Umbilical cord (tissue), 2 donors: ENCODE results near the gene CLPTM1. TPM values are rescaled to one million over a fixed set of nuclear protein-coding genes. Genes with fewer than 3 reads are reported as not detected.

Experiments used
- DNase-seq: peaks from one replicate; pipeline ENCODE4 v3.0.0-alpha.2; 2015; ENCODE audit warnings: low spot score
- total RNA-seq: library from RNA; depleted of rRNA; stranded (reverse); fragments of >200 nt; gene quantifications from one replicate; pipeline ENCODE4 v1.2.3, GENCODE V29; 2014; ENCODE audit warnings: low replicate concordance; ENCODE audit not compliant: insufficient read depth

Gene CLPTM1
- total RNA-seq, 1 donor from 2014 or later = 34.4 TPM

GRCh38 chr19:45008552-45008951 lies 53.4 kb downstream of the CLPTM1 start:
- DNase-seq = no peak

- no peak for DNase-seq
These were observed 54.6 kb downstream of the CLPTM1 start for GRCh38 chr19:45009625-45010255.

GRCh38 chr19:45010306-45010705 lies 55.1 kb downstream of the CLPTM1 start:
- no peak for DNase-seq

- DNase-seq = no peak
These were observed 56.8 kb downstream of the CLPTM1 start for GRCh38 chr19:45011959-45012358.

GRCh38 chr19:45016388-45017314 lies 61.5 kb downstream of the CLPTM1 start:
- DNase-seq = peak; percentile 83

GRCh38 chr19:45019187-45019586 lies 64.0 kb downstream of the CLPTM1 start:
- DNase-seq = no peak

GRCh38 chr19:45020071-45020470 lies 64.9 kb downstream of the CLPTM1 start:
- DNase-seq = no peak

GRCh38 chr19:45021971-45022370 lies 66.8 kb downstream of the CLPTM1 start:
- DNase-seq = no peak

GRCh38 chr19:45023048-45023447 lies 67.9 kb downstream of the CLPTM1 start:
- DNase-seq = no peak

GRCh38 chr19:45025264-45025663 lies 70.1 kb downstream of the CLPTM1 start:
- DNase-seq = no peak

- DNase-seq = no peak
These were observed 72.2 kb downstream of the CLPTM1 start for GRCh38 chr19:45027371-45027770.

- no peak for DNase-seq
These were observed 75.6 kb downstream of the CLPTM1 start for GRCh38 chr19:45030825-45031224.

- DNase-seq = no peak
These were observed 77.2 kb downstream of the CLPTM1 start for GRCh38 chr19:45032421-45032820.

GRCh38 chr19:45035755-45036154 lies 80.6 kb downstream of the CLPTM1 start:
- no peak for DNase-seq

GRCh38 chr19:45037393-45038169 lies 82.4 kb downstream of the CLPTM1 start:
- DNase-seq = no peak

- peak; percentile 94 for DNase-seq
These were observed 84.0 kb downstream of the CLPTM1 start, which contains the start of gene CLASRP for GRCh38 chr19:45038931-45039893. TSS of gene CLASRP (plus strand) at chr19:45039045. CDS start at chr19:45040213, 1,168 bp downstream.

- DNase-seq = peak; percentile 8
These were observed 85.0 kb downstream of the CLPTM1 start for GRCh38 chr19:45040059-45040771.

GRCh38 chr19:45041125-45041524 lies 85.9 kb downstream of the CLPTM1 start:
- DNase-seq = no peak
